HepG2 (cell line): ENCODE measurements around the gene HPS1. TPM values are rescaled to one million over a fixed set of nuclear protein-coding genes. Genes with fewer than 3 reads are reported as not detected.

Experiments
- AGO2 ChIP-seq: fragments of 200-400 bp; formaldehyde crosslinking; optimal IDR thresholded peaks from 2 replicates; pipeline ENCODE3; 2017; ENCODE audit warnings: mild to moderate bottlenecking, low read depth, low read length, moderate library complexity
- BRCA1 ChIP-seq: sonication (generic); formaldehyde crosslinking; IDR thresholded peaks from 2 replicates; pipeline ENCODE4 v1.4.0; 2020; ENCODE audit warnings: missing genetic modification reagents
- KAT7 ChIP-seq: IDR thresholded peaks from 2 replicates; pipeline ENCODE4 v1.6.1; 2018; ENCODE audit warnings: borderline replicate concordance, missing compliant biosample characterization
- KLF12 ChIP-seq: sonication (generic); formaldehyde crosslinking; IDR thresholded peaks from 2 replicates; pipeline ENCODE4 v1.4.0; 2020; ENCODE audit warnings: missing genetic modification reagents, borderline replicate concordance
- KLF13 ChIP-seq: sonication (generic); formaldehyde crosslinking; IDR thresholded peaks from 2 replicates; pipeline ENCODE4 v1.4.0; 2020; ENCODE audit warnings: mild to moderate bottlenecking, missing genetic modification reagents
- MED13 ChIP-seq: sonication (generic); formaldehyde crosslinking; IDR thresholded peaks from 2 replicates; pipeline ENCODE4 v1.5.0; 2020; ENCODE audit warnings: missing genetic modification reagents
- MED8 ChIP-seq: sonication (generic); formaldehyde crosslinking; IDR thresholded peaks from 2 replicates; pipeline ENCODE4 v1.8.1; 2023; ENCODE audit warnings: mild to moderate bottlenecking, missing genetic modification reagents; ENCODE audit not compliant: insufficient replicate concordance
- MTA1 ChIP-seq: sonication (generic); formaldehyde crosslinking; IDR thresholded peaks from 2 replicates; pipeline ENCODE4 v1.4.0; 2020; ENCODE audit warnings: missing genetic modification reagents, mild to moderate bottlenecking, borderline replicate concordance
- PCBP1 ChIP-seq: fragments of 200-400 bp; formaldehyde crosslinking; IDR thresholded peaks from 2 replicates; pipeline ENCODE4 v1.6.1; 2017; ENCODE audit warnings: mild to moderate bottlenecking, low read depth, low read length, borderline replicate concordance
- RFX1 ChIP-seq: fragments of 450-650 bp; IDR thresholded peaks from 2 replicates; pipeline ENCODE4 v1.6.1; 2017
- SIX4 ChIP-seq: sonication (generic); formaldehyde crosslinking; IDR thresholded peaks from 2 replicates; pipeline ENCODE4 v1.4.0; 2020; ENCODE audit warnings: missing genetic modification reagents
- SNRNP70 ChIP-seq: fragments of 200-400 bp; formaldehyde crosslinking; IDR thresholded peaks from 2 replicates; pipeline ENCODE4 v1.6.1; 2017; ENCODE audit warnings: mild to moderate bottlenecking, low read depth, low read length, moderate library complexity
- ZBTB1 ChIP-seq: sonication (generic); formaldehyde crosslinking; IDR thresholded peaks from 2 replicates; pipeline ENCODE4 v1.4.0; 2020; ENCODE audit warnings: missing genetic modification reagents, borderline replicate concordance
- ZEB1 ChIP-seq: IDR thresholded peaks from 2 replicates; pipeline ENCODE4 v1.6.1; 2012; ENCODE audit warnings: mild to moderate bottlenecking, low read depth, inconsistent platforms; ENCODE audit not compliant: insufficient replicate concordance
- ZNF282 ChIP-seq: fragments of 450-650 bp; IDR thresholded peaks from 2 replicates; pipeline ENCODE4 v1.6.1; 2018; ENCODE audit not compliant: partially characterized antibody
- ZNF629 ChIP-seq: sonication (generic); formaldehyde crosslinking; conservative IDR thresholded peaks from 2 replicates; pipeline ENCODE4 v1.5.0; 2020; ENCODE audit warnings: missing genetic modification reagents
- ZNF709 ChIP-seq: sonication (generic); formaldehyde crosslinking; IDR thresholded peaks from 2 replicates; pipeline ENCODE4 v1.5.0; 2020; ENCODE audit warnings: mild to moderate bottlenecking, missing genetic modification reagents
- ZNF713 ChIP-seq: sonication (generic); formaldehyde crosslinking; IDR thresholded peaks from 2 replicates; pipeline ENCODE4 v1.4.0; 2020; ENCODE audit warnings: mild to moderate bottlenecking, missing genetic modification reagents
- ZSCAN21 ChIP-seq: sonication (generic); formaldehyde crosslinking; IDR thresholded peaks from 2 replicates; pipeline ENCODE4 v1.8.0; 2022; ENCODE audit warnings: mild to moderate bottlenecking, missing genetic modification reagents, moderate library complexity, borderline replicate concordance
- polyA plus RNA-seq, 8 experiments: library from polyadenylated mRNA; depleted of rRNA in 3 of 8; stranded (reverse) in 7 of 8; unstranded in 1 of 8; fragments of >200 nt; fragmentation: Illumina TruSeq in 4 of 8; extraction: Trizol in 4 of 8; gene quantifications; 2 replicates each; pipeline versions ENCODE4 v1.2.1 to v1.2.3, GENCODE V29; 2011 to 2016; ENCODE audit warnings: low read depth in 4 of 8, missing spikeins in 1 of 8, mixed read lengths in 1 of 8; ENCODE audit not compliant: insufficient read depth in 1 of 8
- total RNA-seq, 5 experiments: library from RNA; depleted of rRNA; stranded (reverse); fragments of >200 nt; fragmentation: Illumina TruSeq; extraction: Trizol; gene quantifications; 2 replicates each; pipeline ENCODE4 v1.2.3, GENCODE V29; 2016; ENCODE audit warnings: low read depth in 1 of 5
- TF ChIP-seq, protein P1 (sequence below): sonication (generic); formaldehyde crosslinking; IDR thresholded peaks from 2 replicates; pipeline ENCODE4 v1.4.0; 2020; ENCODE audit warnings: mild to moderate bottlenecking, missing genetic modification reagents
- TF ChIP-seq, protein P2 (sequence below): sonication (generic); formaldehyde crosslinking; IDR thresholded peaks from 2 replicates; pipeline ENCODE4 v1.5.1; 2020; ENCODE audit warnings: missing genetic modification reagents, mild to moderate bottlenecking, borderline replicate concordance

Gene HPS1
- total and polyA plus RNA-seq, 2 of the 13 experiments (the other 11 are each of a cell fraction or from before 2014, with no cell fraction given) = 24.6 to 25.8 TPM

GRCh38 chr10:98446661-98447221 lies at the start of gene HPS1 (continued):
- TF ChIP-seq, protein P1, sequence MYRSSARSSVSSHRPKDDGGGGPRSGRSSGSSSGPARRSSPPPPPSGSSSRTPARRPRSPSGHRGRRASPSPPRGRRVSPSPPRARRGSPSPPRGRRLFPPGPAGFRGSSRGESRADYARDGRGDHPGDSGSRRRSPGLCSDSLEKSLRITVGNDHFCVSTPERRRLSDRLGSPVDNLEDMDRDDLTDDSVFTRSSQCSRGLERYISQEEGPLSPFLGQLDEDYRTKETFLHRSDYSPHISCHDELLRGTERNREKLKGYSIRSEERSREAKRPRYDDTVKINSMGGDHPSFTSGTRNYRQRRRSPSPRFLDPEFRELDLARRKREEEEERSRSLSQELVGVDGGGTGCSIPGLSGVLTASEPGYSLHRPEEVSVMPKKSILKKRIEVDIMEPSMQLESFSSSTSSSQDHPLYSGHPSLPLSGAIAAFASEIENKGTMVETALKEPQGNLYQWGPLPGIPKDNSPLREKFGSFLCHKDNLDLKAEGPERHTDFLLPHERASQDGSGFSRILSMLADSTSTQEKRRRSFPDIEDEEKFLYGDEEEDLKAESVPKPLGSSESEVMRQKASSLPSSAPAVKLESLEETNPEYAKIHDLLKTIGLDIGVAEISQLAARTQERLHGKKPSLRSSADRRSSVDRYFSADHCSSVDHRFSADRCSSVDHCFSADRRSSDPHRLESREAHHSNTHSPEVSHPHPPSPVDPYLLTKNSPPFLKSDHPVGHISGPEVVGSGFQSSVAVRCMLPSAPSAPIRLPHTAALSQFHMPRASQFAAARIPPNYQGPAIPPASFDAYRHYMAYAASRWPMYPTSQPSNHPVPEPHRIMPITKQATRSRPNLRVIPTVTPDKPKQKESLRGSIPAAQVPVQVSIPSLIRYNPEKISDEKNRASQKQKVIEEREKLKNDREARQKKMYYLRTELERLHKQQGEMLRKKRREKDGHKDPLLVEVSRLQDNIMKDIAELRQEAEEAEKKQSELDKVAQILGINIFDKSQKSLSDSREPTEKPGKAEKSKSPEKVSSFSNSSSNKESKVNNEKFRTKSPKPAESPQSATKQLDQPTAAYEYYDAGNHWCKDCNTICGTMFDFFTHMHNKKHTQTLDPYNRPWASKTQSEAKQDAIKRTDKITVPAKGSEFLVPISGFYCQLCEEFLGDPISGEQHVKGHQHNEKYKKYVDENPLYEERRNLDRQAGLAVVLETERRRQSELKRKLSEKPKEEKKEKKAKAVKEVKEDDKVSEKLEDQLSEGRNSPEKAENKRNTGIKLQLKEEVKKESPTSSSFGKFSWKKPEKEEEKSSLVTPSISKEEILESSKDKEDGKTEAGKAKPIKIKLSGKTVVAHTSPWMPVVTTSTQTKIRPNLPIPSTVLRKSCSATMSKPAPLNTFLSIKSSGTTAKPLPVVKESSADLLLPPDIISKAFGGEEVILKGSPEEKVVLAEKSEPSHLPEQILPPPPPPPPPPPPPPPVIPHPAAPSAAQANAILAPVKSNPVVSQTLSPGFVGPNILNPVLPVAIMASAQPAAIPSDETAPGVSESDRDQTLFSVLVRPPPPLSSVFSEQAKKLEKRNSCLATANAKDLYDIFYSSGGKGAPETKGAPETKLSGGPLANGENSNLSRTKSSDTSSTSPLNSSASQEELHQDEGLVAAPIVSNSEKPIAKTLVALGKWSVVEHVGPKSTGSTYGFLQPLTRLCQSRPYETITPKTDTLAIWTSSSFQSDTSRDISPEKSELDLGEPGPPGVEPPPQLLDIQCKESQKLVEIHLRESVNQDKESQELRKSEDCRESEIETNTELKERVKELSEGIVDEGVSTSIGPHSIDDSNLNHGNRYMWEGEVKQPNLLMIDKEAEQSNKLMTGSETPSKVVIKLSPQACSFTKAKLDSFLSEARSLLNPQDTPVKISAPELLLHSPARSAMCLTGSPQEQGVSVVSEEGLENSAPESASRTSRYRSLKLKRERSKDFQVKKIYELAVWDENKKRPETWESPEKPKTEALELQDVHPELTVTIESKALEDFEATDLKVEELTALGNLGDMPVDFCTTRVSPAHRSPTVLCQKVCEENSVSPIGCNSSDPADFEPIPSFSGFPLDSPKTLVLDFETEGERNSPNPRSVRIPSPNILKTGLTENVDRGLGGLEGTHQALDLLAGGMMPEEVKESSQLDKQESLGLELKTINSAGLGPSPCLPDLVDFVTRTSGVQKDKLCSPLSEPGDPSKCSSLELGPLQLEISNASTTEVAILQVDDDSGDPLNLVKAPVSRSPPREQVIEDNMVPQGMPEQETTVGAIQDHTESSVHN (CRISPR knock-in tag) = no peak
- peak; percentile 56; the same call in 1 of the 2 replicates for TF ChIP-seq ZSCAN21 (CRISPR knock-in tag)
- no peak for TF ChIP-seq ZBTB1 (CRISPR knock-in tag)
- TF ChIP-seq BRCA1 (CRISPR knock-in tag) = 0 out of 2 replicates have a peak, but pooled peaks have one; percentile 43
- peak; percentile 97 for TF ChIP-seq ZNF629 (CRISPR knock-in tag)
- no peak for TF ChIP-seq KAT7 (CRISPR knock-in tag)
- no peak for TF ChIP-seq MED13
- TF ChIP-seq RFX1 = no peak
- no peak for TF ChIP-seq SNRNP70
- TF ChIP-seq ZEB1 = no peak
- 0 out of 2 replicates have a peak, but pooled peaks have one; percentile 57 for TF ChIP-seq KLF12 (CRISPR knock-in tag)
- TF ChIP-seq ZNF282 = no peak
- TF ChIP-seq AGO2 = peak; percentile 57
- no peak for TF ChIP-seq ZNF713
- TF ChIP-seq, protein P2, sequence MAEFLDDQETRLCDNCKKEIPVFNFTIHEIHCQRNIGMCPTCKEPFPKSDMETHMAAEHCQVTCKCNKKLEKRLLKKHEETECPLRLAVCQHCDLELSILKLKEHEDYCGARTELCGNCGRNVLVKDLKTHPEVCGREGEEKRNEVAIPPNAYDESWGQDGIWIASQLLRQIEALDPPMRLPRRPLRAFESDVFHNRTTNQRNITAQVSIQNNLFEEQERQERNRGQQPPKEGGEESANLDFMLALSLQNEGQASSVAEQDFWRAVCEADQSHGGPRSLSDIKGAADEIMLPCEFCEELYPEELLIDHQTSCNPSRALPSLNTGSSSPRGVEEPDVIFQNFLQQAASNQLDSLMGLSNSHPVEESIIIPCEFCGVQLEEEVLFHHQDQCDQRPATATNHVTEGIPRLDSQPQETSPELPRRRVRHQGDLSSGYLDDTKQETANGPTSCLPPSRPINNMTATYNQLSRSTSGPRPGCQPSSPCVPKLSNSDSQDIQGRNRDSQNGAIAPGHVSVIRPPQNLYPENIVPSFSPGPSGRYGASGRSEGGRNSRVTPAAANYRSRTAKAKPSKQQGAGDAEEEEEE (CRISPR knock-in tag) = no peak
- no peak for TF ChIP-seq PCBP1
- TF ChIP-seq MTA1 (CRISPR knock-in tag) = no peak
- TF ChIP-seq ZNF709 (CRISPR knock-in tag) = no peak
- no peak for TF ChIP-seq SIX4 (CRISPR knock-in tag)
- TF ChIP-seq MED8 (CRISPR knock-in tag) = no peak
- TF ChIP-seq KLF13 (CRISPR knock-in tag) = no peak
